SU-DHL-6 (cell line): Measurements from ENCODE around the gene FOXD1.

Experiments used
- EZH2phosphoT487 ChIP-seq: fragments of 200-600 bp; sonication (generic), shearing (Covaris generic); conservative IDR thresholded peaks from 2 replicates; pipeline ENCODE4 v1.6.1; 2018; ENCODE audit warnings: mild to moderate bottlenecking, antibody characterized with exemption, low read length, moderate library complexity, mixed read lengths
- TF ChIP-seq, protein P1 (sequence below): fragments of 200-600 bp; sonication (generic); IDR thresholded peaks from one replicate; pipeline ENCODE4 v1.5.1; 2017; ENCODE audit warnings: antibody characterized with exemption, mild to moderate bottlenecking, low read length, moderate library complexity; ENCODE audit not compliant: insufficient read depth, poor library complexity, severe bottlenecking

DNA sequence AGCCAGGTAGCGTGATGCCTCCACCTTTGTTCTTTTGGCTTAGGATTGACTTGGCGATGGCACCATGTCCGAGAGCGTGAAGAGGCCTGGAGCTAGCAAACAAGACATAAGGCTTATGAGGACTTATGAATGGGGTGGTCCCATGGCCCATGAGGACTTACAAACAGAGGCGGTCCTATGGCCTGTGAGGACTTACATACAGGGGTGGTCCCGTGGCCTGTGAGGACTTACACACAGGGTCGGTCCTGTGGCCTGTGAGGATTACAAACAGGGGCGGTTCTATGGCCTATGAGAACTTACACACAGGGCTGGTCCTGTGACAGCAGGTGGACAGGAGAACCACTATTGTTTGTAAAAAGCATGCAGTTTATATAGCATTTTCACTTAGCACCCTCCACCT, 21.3 kb upstream of the FOXD1 start:
- TF ChIP-seq, protein P1, sequence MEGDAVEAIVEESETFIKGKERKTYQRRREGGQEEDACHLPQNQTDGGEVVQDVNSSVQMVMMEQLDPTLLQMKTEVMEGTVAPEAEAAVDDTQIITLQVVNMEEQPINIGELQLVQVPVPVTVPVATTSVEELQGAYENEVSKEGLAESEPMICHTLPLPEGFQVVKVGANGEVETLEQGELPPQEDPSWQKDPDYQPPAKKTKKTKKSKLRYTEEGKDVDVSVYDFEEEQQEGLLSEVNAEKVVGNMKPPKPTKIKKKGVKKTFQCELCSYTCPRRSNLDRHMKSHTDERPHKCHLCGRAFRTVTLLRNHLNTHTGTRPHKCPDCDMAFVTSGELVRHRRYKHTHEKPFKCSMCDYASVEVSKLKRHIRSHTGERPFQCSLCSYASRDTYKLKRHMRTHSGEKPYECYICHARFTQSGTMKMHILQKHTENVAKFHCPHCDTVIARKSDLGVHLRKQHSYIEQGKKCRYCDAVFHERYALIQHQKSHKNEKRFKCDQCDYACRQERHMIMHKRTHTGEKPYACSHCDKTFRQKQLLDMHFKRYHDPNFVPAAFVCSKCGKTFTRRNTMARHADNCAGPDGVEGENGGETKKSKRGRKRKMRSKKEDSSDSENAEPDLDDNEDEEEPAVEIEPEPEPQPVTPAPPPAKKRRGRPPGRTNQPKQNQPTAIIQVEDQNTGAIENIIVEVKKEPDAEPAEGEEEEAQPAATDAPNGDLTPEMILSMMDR: no peak
- no peak for TF ChIP-seq EZH2phosphoT487
